Measurements from ENCODE around the gene CLCN6. TPM values are rescaled to one million over a fixed set of nuclear protein-coding genes. Genes with fewer than 3 reads are reported as not detected.

The CLCN6 gene
- total RNA-seq, 1 donor from 2014 or later: 17.6 TPM

- TF ChIP-seq, protein P1, sequence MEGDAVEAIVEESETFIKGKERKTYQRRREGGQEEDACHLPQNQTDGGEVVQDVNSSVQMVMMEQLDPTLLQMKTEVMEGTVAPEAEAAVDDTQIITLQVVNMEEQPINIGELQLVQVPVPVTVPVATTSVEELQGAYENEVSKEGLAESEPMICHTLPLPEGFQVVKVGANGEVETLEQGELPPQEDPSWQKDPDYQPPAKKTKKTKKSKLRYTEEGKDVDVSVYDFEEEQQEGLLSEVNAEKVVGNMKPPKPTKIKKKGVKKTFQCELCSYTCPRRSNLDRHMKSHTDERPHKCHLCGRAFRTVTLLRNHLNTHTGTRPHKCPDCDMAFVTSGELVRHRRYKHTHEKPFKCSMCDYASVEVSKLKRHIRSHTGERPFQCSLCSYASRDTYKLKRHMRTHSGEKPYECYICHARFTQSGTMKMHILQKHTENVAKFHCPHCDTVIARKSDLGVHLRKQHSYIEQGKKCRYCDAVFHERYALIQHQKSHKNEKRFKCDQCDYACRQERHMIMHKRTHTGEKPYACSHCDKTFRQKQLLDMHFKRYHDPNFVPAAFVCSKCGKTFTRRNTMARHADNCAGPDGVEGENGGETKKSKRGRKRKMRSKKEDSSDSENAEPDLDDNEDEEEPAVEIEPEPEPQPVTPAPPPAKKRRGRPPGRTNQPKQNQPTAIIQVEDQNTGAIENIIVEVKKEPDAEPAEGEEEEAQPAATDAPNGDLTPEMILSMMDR (IDR thresholded peaks at IDR 0.05; ENCODE audit: insufficient read depth, low read length, poor library complexity, severe bottlenecking): no peak
- Histone ChIP-seq H3K27me3 (ENCODE audit: control insufficient read depth, insufficient read depth, low read length) (no peaks in the 10 kb centered on the region), H3K4me3 (ENCODE audit: low read depth, low read length) (no peak overlapping the region), H3K36me3 (ENCODE audit: control insufficient read depth, insufficient read depth, low read length) (peaks cover 8% of the 10 kb centered on the region)
- DNase-seq (ENCODE audit: low read depth): no peak
These were observed 26.1 kb downstream of the CLCN6 start for GRCh38 chr1:11831945-11832725.

GRCh38 chr1:11833497-11833896 is 27.5 kb downstream of the CLCN6 start:
- no peak for DNase-seq (ENCODE audit: low read depth)
- peaks cover 4% of the 10 kb centered on the region for H3K36me3 ChIP-seq (ENCODE audit: control insufficient read depth, insufficient read depth, low read length)
- TF ChIP-seq, protein P1 (IDR thresholded peaks at IDR 0.05; ENCODE audit: insufficient read depth, low read length, poor library complexity, severe bottlenecking): no peak
- no peak overlapping the region for H3K4me3 ChIP-seq (ENCODE audit: low read depth, low read length)
- H3K27me3 ChIP-seq (ENCODE audit: control insufficient read depth, insufficient read depth, low read length): no peaks in the 10 kb centered on the region

GRCh38 chr1:11833900-11834299 is 27.9 kb downstream of the CLCN6 start:
- TF ChIP-seq, protein P1 (IDR thresholded peaks at IDR 0.05; ENCODE audit: insufficient read depth, low read length, poor library complexity, severe bottlenecking): no peak
- DNase-seq (ENCODE audit: low read depth): no peak
- Histone ChIP-seq H3K36me3 (ENCODE audit: control insufficient read depth, insufficient read depth, low read length) (peaks cover 4% of the 10 kb centered on the region), H3K4me3 (ENCODE audit: low read depth, low read length) (no peak overlapping the region), H3K27me3 (ENCODE audit: control insufficient read depth, insufficient read depth, low read length) (no peaks in the 10 kb centered on the region)

GRCh38 chr1:11835441-11836225 is 29.6 kb downstream of the CLCN6 start:
- peaks cover 4% of the 10 kb centered on the region for H3K36me3 ChIP-seq (ENCODE audit: control insufficient read depth, insufficient read depth, low read length)
- H3K4me3 ChIP-seq (ENCODE audit: low read depth, low read length): no peak overlapping the region
- no peaks in the 10 kb centered on the region for H3K27me3 ChIP-seq (ENCODE audit: control insufficient read depth, insufficient read depth, low read length)
- TF ChIP-seq, protein P1 (IDR thresholded peaks at IDR 0.05; ENCODE audit: insufficient read depth, low read length, poor library complexity, severe bottlenecking): no peak
- DNase-seq (ENCODE audit: low read depth): no peak

- no peak for DNase-seq (ENCODE audit: low read depth)
- TF ChIP-seq, protein P1 (IDR thresholded peaks at IDR 0.05; ENCODE audit: insufficient read depth, low read length, poor library complexity, severe bottlenecking): no peak
- Histone ChIP-seq H3K27me3 (ENCODE audit: control insufficient read depth, insufficient read depth, low read length) (no peaks in the 10 kb centered on the region), H3K36me3 (ENCODE audit: control insufficient read depth, insufficient read depth, low read length) (peaks cover 6% of the 10 kb centered on the region), H3K4me3 (ENCODE audit: low read depth, low read length) (no peak overlapping the region)
These were observed 31.2 kb downstream of the CLCN6 start for GRCh38 chr1:11836955-11837766.

Data from kidney epithelial cell (primary cell).